ENCODE data around the gene L3MBTL2. TPM values are rescaled to one million over a fixed set of nuclear protein-coding genes. Genes with fewer than 3 reads are reported as not detected.

Gene L3MBTL2
- total RNA-seq, 1 experiment from 2014 or later: 22.3 TPM

GRCh38 chr22:41280065-41280464 lies 75.0 kb downstream of the L3MBTL2 start:
- Histone ChIP-seq H3F3A (ENCODE audit: insufficient read depth, low read depth) (peaks cover 50% of the 10 kb centered on the region), H4K20me1 (ENCODE audit: insufficient read depth) (peaks cover 50% of the 10 kb centered on the region), H3K79me2 (ENCODE audit: low read depth) (peaks cover 64% of the 10 kb centered on the region), H3K36me3 (ENCODE audit: low read depth) (peaks cover 60% of the 10 kb centered on the region), H3K4me2 (no peak overlapping the region), H3K27me3 (ENCODE audit: insufficient read depth, low read depth) (no peaks in the 10 kb centered on the region), H3K9me3 (ENCODE audit: insufficient read depth, low read depth) (no peaks in the 10 kb centered on the region), H2AFZ (no peak overlapping the region), H3K9me2 (ENCODE audit: insufficient read depth) (no peaks in the 10 kb centered on the region), H3K4me3 (no peak overlapping the region), H3K27ac (no peak overlapping the region), H3K4me1 (replicated peaks; ENCODE audit: insufficient read depth) (peaks cover 13% of the 10 kb centered on the region)
- intact Hi-C loops (cut with micrococcal nuclease; ENCODE audit: unreplicated experiment): no loop called here
- peak in 1 of 2 experiments; percentile 13 for DNase-seq
- TF ChIP-seq CTCF (conservative IDR thresholded peaks at IDR 0.05) (no peak), EZH2 (IDR thresholded peaks at IDR 0.05; ENCODE audit: low read depth) (no peak)
- POLR2A ChIA-PET (ENCODE audit: unreplicated experiment): no interaction called here
- CTCF ChIA-PET: interaction anchor here (0.6 kb wide), 1 partner anchor 21 kb away, joined by 3 read pairs; the partner anchor contains the start of gene ZC3H7B
- no TSS peak for BruUV-seq (replicated peaks)

DNA sequence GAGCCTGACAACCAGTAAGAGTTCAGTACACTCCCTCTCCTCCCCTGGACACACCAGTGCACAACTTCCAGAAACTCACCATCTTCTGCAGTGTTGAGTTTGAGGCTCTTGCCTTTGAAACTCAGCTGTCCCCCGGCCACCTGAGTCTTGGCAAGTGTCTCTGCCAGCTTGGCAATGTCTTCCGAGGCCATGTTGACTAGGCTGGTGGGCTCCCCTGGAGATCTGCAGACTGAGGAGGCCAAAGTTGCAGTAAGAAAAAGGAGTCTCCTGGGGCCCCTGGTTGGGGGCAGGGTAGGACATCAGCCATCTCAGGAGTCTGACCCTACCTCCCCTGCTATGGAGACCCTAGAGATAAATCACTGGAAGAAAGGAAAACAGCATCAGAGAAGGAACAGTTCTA lies 75.7 kb downstream of the L3MBTL2 start:
- no peak overlapping the region for H3K4me2 ChIP-seq
- ChIA-PET CTCF (no interaction called here), POLR2A (ENCODE audit: unreplicated experiment) (no interaction called here)
- H3K9me3 ChIP-seq (ENCODE audit: insufficient read depth, low read depth): no peaks in the 10 kb centered on the region
- H3K36me3 ChIP-seq (ENCODE audit: low read depth): peaks cover 56% of the 10 kb centered on the region
- peaks cover 14% of the 10 kb centered on the region for H3K4me1 ChIP-seq (replicated peaks; ENCODE audit: insufficient read depth)
- H3K4me3 ChIP-seq: no peak overlapping the region
- no peak overlapping the region for H2AFZ ChIP-seq
- H3F3A ChIP-seq (ENCODE audit: insufficient read depth, low read depth): peaks cover 56% of the 10 kb centered on the region
- peaks cover 71% of the 10 kb centered on the region for H3K79me2 ChIP-seq (ENCODE audit: low read depth)
- H3K27ac ChIP-seq: no peak overlapping the region
- DNase-seq: peak in 1 of 2 experiments; percentile 17
- no peaks in the 10 kb centered on the region for H3K27me3 ChIP-seq (ENCODE audit: insufficient read depth, low read depth)
- TF ChIP-seq EZH2 (IDR thresholded peaks at IDR 0.05; ENCODE audit: low read depth): no peak
- TF ChIP-seq CTCF (conservative IDR thresholded peaks at IDR 0.05): no peak
- no TSS peak for BruUV-seq (replicated peaks)
- intact Hi-C loops (cut with micrococcal nuclease; ENCODE audit: unreplicated experiment): no loop called here
- H3K9me2 ChIP-seq (ENCODE audit: insufficient read depth): no peaks in the 10 kb centered on the region
- H4K20me1 ChIP-seq (ENCODE audit: insufficient read depth): peaks cover 51% of the 10 kb centered on the region

Small RNA genes within 50 kb of the gene (microRNA-seq; reads per million reads assigned to microRNA genes)
- gene MIR6889 (ENCODE audit: borderline number of aligned reads, borderline replicate concordance): not detected

Other genes starting within 250 kb of the L3MBTL2 start
- gene EP300, start 112.7 kb upstream of the L3MBTL2 start, total RNA-seq (2021): 53.4 and 64.3 TPM in 2 replicates
- gene CHADL, start 35.6 kb downstream of the L3MBTL2 start, total RNA-seq (2021): 0.63 and 0.74 TPM in 2 replicates
- 142 and 160 TPM in 2 replicates for gene RANGAP1, start 80.9 kb downstream of the L3MBTL2 start, total RNA-seq (2021)
- gene ZC3H7B, start 96.2 kb downstream of the L3MBTL2 start, total RNA-seq (2021): 54.5 and 62.7 TPM in 2 replicates
- 19.4 and 28.2 TPM in 2 replicates for gene TEF, start 176.6 kb downstream of the L3MBTL2 start, total RNA-seq (2021)
- 50.0 and 57.4 TPM in 2 replicates for gene TOB2, start 241.5 kb downstream of the L3MBTL2 start, total RNA-seq (2021)